Neural progenitor cell (in vitro differentiated cells): ENCODE results near the gene AGBL4. TPM values are rescaled to one million over a fixed set of nuclear protein-coding genes. Genes with fewer than 3 reads are reported as not detected.

ENCODE experiments used
- DNase-seq: peaks from one replicate; pipeline ENCODE4 v3.0.0-alpha.2; 2016; ENCODE audit warnings: low spot score
- H2AFZ ChIP-seq: fragments of 200-600 bp; sonication (generic); replicated peaks from 2 replicates; pipeline ENCODE4 v1.6.1; 2016; ENCODE audit warnings: antibody characterized with exemption
- H3F3A ChIP-seq: fragments of 200-600 bp; sonication (generic); 2 replicates; pipeline ENCODE4 v1.6.1; 2016; ENCODE audit warnings: antibody characterized with exemption, low read depth
- H3K27ac ChIP-seq: fragments of 200-600 bp; sonication (generic); 2 replicates; pipeline ENCODE4 v1.5.1; 2016; ENCODE audit warnings: mild to moderate bottlenecking
- H3K27me3 ChIP-seq: fragments of 200-600 bp; sonication (generic); 2 replicates; pipeline ENCODE4 v1.6.1; 2016; ENCODE audit warnings: mild to moderate bottlenecking, moderate library complexity
- H3K36me3 ChIP-seq: fragments of 200-600 bp; sonication (generic); 2 replicates; pipeline ENCODE4 v1.5.1; 2016
- H3K4me1 ChIP-seq: fragments of 200-600 bp; sonication (generic); 2 replicates; pipeline ENCODE4 v1.6.1; 2016; ENCODE audit warnings: mixed run types
- H3K4me2 ChIP-seq: fragments of 200-600 bp; sonication (generic); 2 replicates; pipeline ENCODE4 v1.6.1; 2016
- H3K4me3 ChIP-seq: fragments of 200-600 bp; sonication (generic); 2 replicates; pipeline ENCODE4 v1.5.1; 2016
- H3K79me2 ChIP-seq: fragments of 200-600 bp; sonication (generic); 2 replicates; pipeline ENCODE4 v1.6.1; 2016; ENCODE audit warnings: low read depth
- H3K9ac ChIP-seq: fragments of 200-600 bp; sonication (generic); 2 replicates; pipeline ENCODE4 v1.6.1; 2016
- H3K9me3 ChIP-seq: fragments of 200-600 bp; sonication (generic); 2 replicates; pipeline ENCODE4 v1.5.1; 2016; ENCODE audit warnings: low read depth
- H4K20me1 ChIP-seq: fragments of 200-600 bp; sonication (generic); 2 replicates; pipeline ENCODE4 v1.6.1; 2016; ENCODE audit warnings: low read depth
- H3K27ac Mint-ChIP-seq: 3 replicates; pipeline ENCODE4 v1.8.0; 2021; ENCODE audit warnings: mixed read lengths
- H3K27me3 Mint-ChIP-seq: 2 replicates; pipeline ENCODE4 v1.8.0; 2022; ENCODE audit warnings: low read depth, mild to moderate bottlenecking, inconsistent platforms, moderate library complexity, mixed read lengths; ENCODE audit not compliant: insufficient read depth
- H3K36me3 Mint-ChIP-seq: 3 replicates; pipeline ENCODE4 v1.8.0; 2021; ENCODE audit warnings: mixed read lengths
- H3K4me1 Mint-ChIP-seq: 3 replicates; pipeline ENCODE4 v1.8.0; 2021; ENCODE audit warnings: mixed read lengths
- H3K4me3 Mint-ChIP-seq: 3 replicates; pipeline ENCODE4 v1.8.0; 2021; ENCODE audit warnings: mild to moderate bottlenecking, moderate library complexity, mixed read lengths
- H3K9me3 Mint-ChIP-seq: 3 replicates; pipeline ENCODE4 v1.8.0; 2020; ENCODE audit warnings: mixed read lengths
- CTCF ChIP-seq: fragments of 200-600 bp; sonication (generic); IDR thresholded peaks from 2 replicates; pipeline ENCODE4 v1.5.1; 2017; ENCODE audit warnings: antibody characterized with exemption, mild to moderate bottlenecking
- EZH2 ChIP-seq: fragments of 200-600 bp; sonication (generic); IDR thresholded peaks from 2 replicates; pipeline ENCODE4 v1.6.1; 2017; ENCODE audit warnings: antibody characterized with exemption, mild to moderate bottlenecking, moderate library complexity
- EZH2phosphoT487 ChIP-seq: fragments of 200-600 bp; sonication (generic); IDR thresholded peaks from 2 replicates; pipeline ENCODE4 v1.6.1; 2017; ENCODE audit warnings: antibody characterized with exemption
- total RNA-seq: library from RNA; depleted of rRNA; stranded (reverse); fragments of >200 nt; gene quantifications from 2 replicates; pipeline ENCODE4 v1.2.3, GENCODE V29; 2015; ENCODE audit warnings: low replicate concordance

AGBL4 gene
- total RNA-seq, 1 donor from 2014 or later = 1.5 TPM

DNA sequence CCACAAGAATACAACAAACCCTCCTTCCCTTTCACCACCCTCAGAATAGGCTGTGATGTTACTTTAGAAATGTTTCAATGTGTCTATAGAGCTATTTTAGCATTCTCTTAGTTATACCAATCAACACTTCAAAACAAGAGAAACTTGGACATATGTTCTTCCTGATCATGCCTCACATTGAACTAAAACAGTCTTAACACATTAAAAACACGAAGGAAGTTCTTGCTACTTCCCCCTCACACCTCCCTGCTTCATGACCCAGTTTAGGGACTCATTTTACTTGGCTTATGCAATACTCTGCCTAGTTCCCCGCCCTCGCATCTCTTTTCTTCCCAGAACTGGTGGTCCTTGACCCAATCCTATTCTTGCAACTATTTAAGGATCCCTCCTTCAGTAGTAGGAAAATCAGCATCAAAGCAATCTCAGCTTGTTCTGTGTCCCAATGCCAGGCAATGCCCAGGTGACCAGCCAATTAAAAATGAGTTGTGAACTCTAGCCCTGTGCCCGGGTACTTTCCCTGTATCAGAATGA, 838.2 kb downstream of the AGBL4 start:
- no peak for TF ChIP-seq EZH2
- H3K9me3 Mint-ChIP-seq = peaks cover 5% of the 10 kb centered on the region
- no peaks in the 10 kb centered on the region for H3K36me3 Mint-ChIP-seq

DNA sequence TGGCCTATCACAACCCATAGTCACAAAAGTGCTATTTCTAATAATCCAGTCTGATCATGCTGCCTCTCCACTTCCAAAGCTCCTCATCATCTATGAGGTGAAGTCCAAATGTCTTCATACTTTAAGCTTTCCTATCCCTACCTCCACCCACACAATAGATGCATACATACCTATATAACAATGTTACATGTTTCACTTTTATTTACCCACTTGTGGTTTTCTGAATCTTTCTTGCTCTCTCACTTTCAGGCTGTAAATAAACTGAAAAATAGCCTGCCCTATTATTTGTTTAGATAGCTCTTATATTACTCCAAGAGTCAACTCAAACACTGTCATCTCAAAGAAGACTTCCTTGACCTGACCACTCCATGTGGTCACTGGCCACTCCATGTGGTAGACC, 840.3 kb downstream of the AGBL4 start:
- Histone ChIP-seq H3K27ac (no peak overlapping the region), H4K20me1 (no peaks in the 10 kb centered on the region), H3K79me2 (no peaks in the 10 kb centered on the region), H3K4me3 (no peak overlapping the region), H3K4me1 (no peaks in the 10 kb centered on the region), H3K27me3 (no peaks in the 10 kb centered on the region), H3K9me3 (no peaks in the 10 kb centered on the region), H3K4me2 (no peak overlapping the region), H3K9ac (no peak overlapping the region), H3K36me3 (no peaks in the 10 kb centered on the region), H3F3A (no peaks in the 10 kb centered on the region), H2AFZ (no peak overlapping the region)
- Mint-ChIP-seq H3K4me3 (no peak overlapping the region), H3K27me3 (peaks cover 2% of the 10 kb centered on the region), H3K36me3 (no peaks in the 10 kb centered on the region), H3K9me3 (peaks cover 5% of the 10 kb centered on the region), H3K4me1 (no peaks in the 10 kb centered on the region), H3K27ac (no peak overlapping the region)
- DNase-seq = no peak
- no peak for TF ChIP-seq CTCF
- no peak for TF ChIP-seq EZH2
- no peak for TF ChIP-seq EZH2phosphoT487

More for the DNA sequence above, 838.2 kb downstream of the AGBL4 start:
- Histone ChIP-seq H4K20me1 (no peaks in the 10 kb centered on the region), H3K9ac (no peak overlapping the region), H2AFZ (no peak overlapping the region), H3K9me3 (peaks cover 4% of the 10 kb centered on the region), H3K27me3 (no peaks in the 10 kb centered on the region), H3K4me1 (no peaks in the 10 kb centered on the region), H3K4me2 (no peak overlapping the region), H3F3A (no peaks in the 10 kb centered on the region), H3K79me2 (no peaks in the 10 kb centered on the region), H3K27ac (no peak overlapping the region), H3K4me3 (no peak overlapping the region), H3K36me3 (no peaks in the 10 kb centered on the region)
- no peak for DNase-seq
- Mint-ChIP-seq H3K4me1 (no peaks in the 10 kb centered on the region), H3K27me3 (peaks cover 2% of the 10 kb centered on the region), H3K27ac (no peak overlapping the region), H3K4me3 (no peak overlapping the region)

- Histone ChIP-seq H3K4me3 (no peak overlapping the region), H4K20me1 (no peaks in the 10 kb centered on the region), H3K4me2 (no peak overlapping the region), H3K4me1 (no peaks in the 10 kb centered on the region), H3K36me3 (no peaks in the 10 kb centered on the region), H3K27ac (no peak overlapping the region), H3F3A (no peaks in the 10 kb centered on the region), H2AFZ (no peak overlapping the region), H3K9ac (no peak overlapping the region), H3K79me2 (no peaks in the 10 kb centered on the region), H3K27me3 (no peaks in the 10 kb centered on the region), H3K9me3 (peaks cover 7% of the 10 kb centered on the region)
- no peaks in the 10 kb centered on the region for H3K36me3 Mint-ChIP-seq
- TF ChIP-seq CTCF = no peak
- TF ChIP-seq EZH2 = no peak
- TF ChIP-seq EZH2phosphoT487 = no peak
- H3K9me3 Mint-ChIP-seq = peaks cover 5% of the 10 kb centered on the region
- peaks cover 2% of the 10 kb centered on the region for H3K27me3 Mint-ChIP-seq
- H3K4me3 Mint-ChIP-seq = no peak overlapping the region
- no peak overlapping the region for H3K27ac Mint-ChIP-seq
- H3K4me1 Mint-ChIP-seq = no peaks in the 10 kb centered on the region
- DNase-seq = no peak
Observed at GRCh38 chr1:49181033-49181432, 842.7 kb downstream of the AGBL4 start.

- H3K9me3 Mint-ChIP-seq = no peaks in the 10 kb centered on the region
- H3K36me3 Mint-ChIP-seq = no peaks in the 10 kb centered on the region
Observed at GRCh38 chr1:49171941-49172593, 851.7 kb downstream of the AGBL4 start.

More at GRCh38 chr1:49171941-49172593, 851.7 kb downstream of the AGBL4 start:
- H3K79me2 ChIP-seq = no peaks in the 10 kb centered on the region
- no peak overlapping the region for H2AFZ ChIP-seq
- H4K20me1 ChIP-seq = no peaks in the 10 kb centered on the region
- H3K9me3 ChIP-seq = peaks cover 32% of the 10 kb centered on the region
- no peak overlapping the region for H3K4me3 ChIP-seq
- no peaks in the 10 kb centered on the region for H3K4me1 Mint-ChIP-seq
- no peak overlapping the region for H3K9ac ChIP-seq
- H3K4me1 ChIP-seq = no peaks in the 10 kb centered on the region
- H3K4me2 ChIP-seq = no peak overlapping the region
- no peaks in the 10 kb centered on the region for H3K27me3 ChIP-seq
- H3K4me3 Mint-ChIP-seq = no peak overlapping the region
- no peaks in the 10 kb centered on the region for H3F3A ChIP-seq
- no peaks in the 10 kb centered on the region for H3K36me3 ChIP-seq
- TF ChIP-seq EZH2phosphoT487 = no peak
- TF ChIP-seq EZH2 = no peak
- TF ChIP-seq CTCF = no peak
- no peak overlapping the region for H3K27ac ChIP-seq
- no peak for DNase-seq
- no peaks in the 10 kb centered on the region for H3K27me3 Mint-ChIP-seq
- H3K27ac Mint-ChIP-seq = no peak overlapping the region
